Progenitor cell of endocrine pancreas (in vitro differentiated cells): ENCODE data around the gene COBL. TPM values are rescaled to one million over a fixed set of nuclear protein-coding genes. Genes with fewer than 3 reads are reported as not detected.
A peak's percentile ranks its signal among the peaks of the same experiment; 100 is the strongest.

ENCODE experiments used
- DNase-seq: peaks from one replicate; pipeline ENCODE4 v3.0.0; 2021; ENCODE audit warnings: low spot score; ENCODE audit not compliant: unreplicated experiment
- H3K27ac Mint-ChIP-seq: 2 replicates; pipeline ENCODE4 v1.8.0; 2021; ENCODE audit warnings: mild to moderate bottlenecking, moderate library complexity, mixed read lengths
- H3K27me3 Mint-ChIP-seq: 2 replicates; pipeline ENCODE4 v1.8.0; 2021; ENCODE audit warnings: mixed read lengths
- H3K36me3 Mint-ChIP-seq: 2 replicates; pipeline ENCODE4 v1.8.0; 2022; ENCODE audit warnings: mixed read lengths; ENCODE audit not compliant: insufficient read depth
- H3K4me1 Mint-ChIP-seq: 2 replicates; pipeline ENCODE4 v1.8.0; 2021; ENCODE audit warnings: low read depth, mixed read lengths
- H3K4me3 Mint-ChIP-seq: 2 replicates; pipeline ENCODE4 v1.8.0; 2021; ENCODE audit warnings: low read depth, mild to moderate bottlenecking, moderate library complexity, mixed read lengths
- H3K9me3 Mint-ChIP-seq: 2 replicates; pipeline ENCODE4 v1.8.0; 2021; ENCODE audit warnings: low read depth, mixed read lengths
- total RNA-seq: library from RNA; stranded (reverse); gene quantifications from 2 replicates; pipeline ENCODE4 v1.2.1, GENCODE V29; 2021
- TF ChIP-seq, protein P1 (sequence below): fragments of 200-600 bp; sonication (generic); IDR thresholded peaks from one replicate; pipeline ENCODE4 v1.5.0; 2021; ENCODE audit warnings: antibody characterized with exemption, mild to moderate bottlenecking; ENCODE audit not compliant: unreplicated experiment

The COBL gene
- total RNA-seq, 1 donor from 2014 or later = 21.3 TPM

DNA sequence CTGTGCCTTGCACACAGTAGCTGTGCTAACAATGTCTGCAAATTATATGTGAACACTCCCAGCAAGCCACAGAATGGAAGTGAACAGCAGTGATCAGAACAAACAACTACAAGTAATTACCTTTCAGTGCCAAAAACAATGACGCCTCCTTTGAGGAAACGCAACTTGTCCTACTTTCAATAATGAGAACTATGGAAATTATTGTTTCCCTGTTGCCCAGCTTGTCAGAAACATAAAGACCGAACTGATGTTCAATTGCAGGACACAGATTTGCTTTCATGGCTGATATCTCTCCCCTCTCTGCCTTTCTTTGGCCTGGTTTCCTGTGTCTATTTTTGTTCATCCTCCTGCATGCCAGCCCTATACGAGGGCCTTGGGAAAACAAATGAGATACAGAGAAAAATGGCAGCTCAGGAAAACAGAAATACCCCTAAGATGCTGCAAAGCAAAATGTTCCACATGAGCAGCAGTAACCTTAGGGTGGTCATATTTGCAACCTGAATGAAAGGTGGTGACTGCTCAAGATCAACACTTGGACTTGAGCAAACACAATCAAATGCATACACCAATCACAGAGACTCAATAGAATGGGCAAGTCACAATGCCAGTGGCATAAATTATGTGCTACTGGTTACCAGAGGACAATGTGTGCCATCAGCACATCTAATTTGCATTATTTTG is 26.8 kb downstream of the COBL start:
- peaks cover 16% of the 10 kb centered on the region for H3K4me1 Mint-ChIP-seq
- H3K9me3 Mint-ChIP-seq = no peaks in the 10 kb centered on the region
- no peaks in the 10 kb centered on the region for H3K36me3 Mint-ChIP-seq
- peak overlapping the region; percentile 3 for H3K27ac Mint-ChIP-seq
- DNase-seq = no peak
- H3K4me3 Mint-ChIP-seq = no peak overlapping the region
- TF ChIP-seq, protein P1, sequence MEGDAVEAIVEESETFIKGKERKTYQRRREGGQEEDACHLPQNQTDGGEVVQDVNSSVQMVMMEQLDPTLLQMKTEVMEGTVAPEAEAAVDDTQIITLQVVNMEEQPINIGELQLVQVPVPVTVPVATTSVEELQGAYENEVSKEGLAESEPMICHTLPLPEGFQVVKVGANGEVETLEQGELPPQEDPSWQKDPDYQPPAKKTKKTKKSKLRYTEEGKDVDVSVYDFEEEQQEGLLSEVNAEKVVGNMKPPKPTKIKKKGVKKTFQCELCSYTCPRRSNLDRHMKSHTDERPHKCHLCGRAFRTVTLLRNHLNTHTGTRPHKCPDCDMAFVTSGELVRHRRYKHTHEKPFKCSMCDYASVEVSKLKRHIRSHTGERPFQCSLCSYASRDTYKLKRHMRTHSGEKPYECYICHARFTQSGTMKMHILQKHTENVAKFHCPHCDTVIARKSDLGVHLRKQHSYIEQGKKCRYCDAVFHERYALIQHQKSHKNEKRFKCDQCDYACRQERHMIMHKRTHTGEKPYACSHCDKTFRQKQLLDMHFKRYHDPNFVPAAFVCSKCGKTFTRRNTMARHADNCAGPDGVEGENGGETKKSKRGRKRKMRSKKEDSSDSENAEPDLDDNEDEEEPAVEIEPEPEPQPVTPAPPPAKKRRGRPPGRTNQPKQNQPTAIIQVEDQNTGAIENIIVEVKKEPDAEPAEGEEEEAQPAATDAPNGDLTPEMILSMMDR = no peak
- peaks cover 8% of the 10 kb centered on the region for H3K27me3 Mint-ChIP-seq

DNA sequence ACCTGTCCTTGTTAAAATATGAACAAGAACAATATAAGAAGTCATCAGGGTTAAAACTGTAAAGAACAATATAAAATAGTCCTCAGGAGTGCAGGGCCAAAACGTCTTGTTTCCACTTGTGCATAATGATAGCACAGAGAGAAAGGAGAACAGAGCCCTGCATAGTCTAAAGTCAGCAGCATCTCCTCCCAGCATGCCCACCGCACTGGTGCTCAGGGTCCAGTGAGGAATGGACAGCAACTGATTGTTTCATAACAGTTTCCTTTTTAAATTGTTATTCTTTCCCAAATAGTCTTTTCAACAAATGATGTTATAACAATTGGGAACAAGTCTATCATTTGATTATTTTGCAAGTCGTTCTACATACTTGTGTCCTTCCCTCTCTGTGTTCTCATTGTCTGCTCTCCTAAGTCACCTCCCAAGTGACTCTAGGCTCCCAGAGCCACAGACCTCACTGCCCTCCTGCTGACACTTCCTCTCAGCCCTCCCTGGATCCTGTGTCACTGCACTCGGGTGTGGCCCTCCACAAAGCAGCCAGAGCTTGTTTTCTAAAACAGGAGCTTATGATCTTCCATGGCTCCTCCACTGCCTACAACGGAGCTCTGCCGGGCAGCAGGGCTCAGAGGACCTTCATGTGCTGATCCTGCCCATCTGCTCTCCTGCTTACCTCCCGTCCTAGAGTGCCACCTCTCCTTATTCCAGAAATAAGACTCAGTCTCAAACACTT is 27.6 kb downstream of the COBL start:
- TF ChIP-seq, protein P1 = no peak
- H3K27ac Mint-ChIP-seq = peak overlapping the region; percentile 3
- H3K9me3 Mint-ChIP-seq = no peaks in the 10 kb centered on the region
- peaks cover 8% of the 10 kb centered on the region for H3K27me3 Mint-ChIP-seq
- no peak overlapping the region for H3K4me3 Mint-ChIP-seq
- peaks cover 16% of the 10 kb centered on the region for H3K4me1 Mint-ChIP-seq
- no peaks in the 10 kb centered on the region for H3K36me3 Mint-ChIP-seq
- DNase-seq = no peak

DNA sequence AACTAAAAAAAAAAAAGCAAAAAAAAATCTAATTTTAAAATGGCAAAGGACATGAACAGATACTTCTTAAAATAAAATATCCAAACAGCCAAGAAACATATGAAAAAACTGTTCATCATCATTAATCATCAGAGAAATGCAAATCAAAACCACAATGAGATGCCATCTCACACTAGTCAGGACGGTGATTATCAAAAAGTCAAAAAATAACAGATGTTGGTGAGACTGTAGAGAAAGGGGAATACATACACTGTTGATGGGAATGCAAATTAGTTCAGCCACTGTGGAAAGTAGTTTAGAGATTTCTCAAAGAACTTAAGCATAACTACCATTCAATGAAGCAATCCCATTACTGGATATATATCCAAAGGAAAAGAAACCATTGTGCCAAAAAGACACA is 30.2 kb downstream of the COBL start:
- H3K27me3 Mint-ChIP-seq = peaks cover 8% of the 10 kb centered on the region
- H3K9me3 Mint-ChIP-seq = no peaks in the 10 kb centered on the region
- H3K4me3 Mint-ChIP-seq = no peak overlapping the region
- no peak for DNase-seq
- TF ChIP-seq, protein P1 = no peak
- no peak overlapping the region for H3K27ac Mint-ChIP-seq
- H3K36me3 Mint-ChIP-seq = peaks cover 2% of the 10 kb centered on the region
- H3K4me1 Mint-ChIP-seq = peaks cover 15% of the 10 kb centered on the region

DNA sequence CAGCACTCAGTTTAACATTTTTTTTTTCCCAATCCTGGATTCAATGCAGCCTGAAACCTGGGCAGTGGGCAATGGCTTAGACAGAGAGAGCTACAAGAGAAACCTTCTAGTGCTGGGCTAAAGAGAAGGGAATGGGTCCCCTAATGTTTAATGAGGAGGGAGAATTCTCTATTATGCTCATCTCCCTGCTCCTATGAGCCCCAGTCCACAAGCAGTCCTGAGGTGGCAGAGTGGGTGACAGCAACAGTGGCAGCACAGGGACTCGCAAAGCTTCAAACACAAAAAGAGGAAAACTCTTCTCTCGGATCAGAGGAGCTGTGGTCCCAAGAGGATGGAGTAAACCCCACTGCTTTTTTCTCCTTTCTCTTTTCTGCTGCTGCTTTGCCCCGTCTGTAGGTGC is 36.5 kb downstream of the COBL start:
- H3K9me3 Mint-ChIP-seq = no peaks in the 10 kb centered on the region
- H3K4me3 Mint-ChIP-seq = no peak overlapping the region
- peaks cover 25% of the 10 kb centered on the region for H3K27me3 Mint-ChIP-seq
- TF ChIP-seq, protein P1 = no peak
- no peak for DNase-seq
- H3K36me3 Mint-ChIP-seq = peaks cover 2% of the 10 kb centered on the region
- H3K27ac Mint-ChIP-seq = no peak overlapping the region
- peaks cover 31% of the 10 kb centered on the region for H3K4me1 Mint-ChIP-seq

DNA sequence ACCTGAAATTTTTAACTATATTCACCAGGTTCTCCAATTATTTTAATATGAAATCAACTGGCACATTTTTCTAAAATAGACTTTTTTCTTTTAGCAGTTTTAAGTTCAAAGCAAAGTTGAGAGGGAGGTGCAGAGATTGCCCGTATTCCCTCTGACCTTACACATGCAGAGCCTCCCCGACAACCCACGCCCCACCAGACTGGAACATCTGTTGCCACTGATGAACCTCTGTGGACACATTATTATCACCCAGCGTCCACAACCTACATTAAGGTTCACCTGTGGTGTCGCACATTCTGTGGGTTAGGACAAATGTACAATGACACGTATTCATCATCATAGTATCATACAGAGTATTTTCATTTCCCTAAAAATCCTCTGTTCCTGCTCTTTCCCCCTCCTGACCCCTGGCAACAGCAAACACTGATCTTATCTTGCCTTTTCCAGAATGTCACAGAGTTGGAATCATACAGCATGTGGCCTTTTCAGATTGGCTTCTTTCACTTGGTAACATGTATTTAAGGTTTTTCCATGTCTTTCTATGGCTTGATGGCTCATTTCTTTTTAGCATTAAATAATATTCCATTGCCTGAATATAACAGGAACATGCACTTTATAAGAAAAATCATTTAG is 37.1 kb downstream of the COBL start:
- Mint-ChIP-seq H3K4me1 (peaks cover 38% of the 10 kb centered on the region), H3K27ac (peak overlapping the region; percentile 34), H3K4me3 (no peak overlapping the region), H3K27me3 (peaks cover 25% of the 10 kb centered on the region), H3K9me3 (no peaks in the 10 kb centered on the region), H3K36me3 (peaks cover 2% of the 10 kb centered on the region)
- TF ChIP-seq, protein P1 = no peak
- no peak for DNase-seq
